ENCODE results near the gene EGLN3. TPM values are rescaled to one million over a fixed set of nuclear protein-coding genes. Genes with fewer than 3 reads are reported as not detected.

Gene EGLN3
- total and polyA plus RNA-seq, 7 experiments from 2014 or later = 0.71 to 96.5 (median 1.3) TPM

DNA sequence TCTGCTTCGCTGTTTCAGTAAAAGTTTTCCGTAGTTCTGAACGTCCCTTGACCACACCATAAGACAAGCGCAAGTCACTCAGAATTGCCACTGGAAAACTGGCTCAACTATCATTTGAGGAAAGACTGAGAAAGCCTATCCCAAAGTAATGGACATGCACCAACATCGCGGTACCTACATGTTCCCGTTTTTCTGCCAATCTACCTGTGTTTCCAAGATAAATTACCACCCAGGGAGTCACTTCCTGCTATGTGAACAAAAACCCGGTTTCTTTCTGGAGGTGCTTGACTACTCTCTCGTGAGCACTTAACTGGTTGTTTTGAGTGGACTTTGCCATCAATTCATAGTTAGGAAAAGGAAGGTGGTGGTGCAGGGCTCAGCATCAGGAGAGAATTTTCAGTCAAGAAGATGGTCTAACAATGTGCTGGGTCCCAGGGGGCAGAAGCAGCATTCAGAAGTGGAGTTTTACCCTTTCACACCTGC lies 1.4 kb downstream of the EGLN3 start:
- H3K4me1 Mint-ChIP-seq = peaks cover 13 to 55% (median 24%) of the 10 kb centered on the region in 7 donors
- Histone ChIP-seq H3K36me3 (ENCODE audit: control insufficient read depth in 2 of 3, insufficient read depth in 3 of 3, low read length in 3 of 3) (no peaks in the 10 kb centered on the region), H3K27ac (ENCODE audit: low read depth, low read length) (no peak overlapping the region), H3K4me1 (ENCODE audit: control insufficient read depth in 2 of 2, insufficient read depth in 2 of 2, low read length in 2 of 2) (peaks cover 4% of the 10 kb centered on the region in 2 donors), H3K9me3 (ENCODE audit: control insufficient read depth in 2 of 3, low read length in 3 of 3) (no peaks in the 10 kb centered on the region), H3K4me3 (ENCODE audit: low read length) (no peak overlapping the region), H3K27me3 (ENCODE audit: control insufficient read depth in 2 of 2, insufficient read depth in 2 of 2, low read length in 2 of 2) (peaks cover 0 to 4% of the 10 kb centered on the region in 2 donors)
- H3K4me3 Mint-ChIP-seq = peak overlapping the region; percentile 16 to 92 (median 73)
- peak overlapping the region in 1 of 9 donors; percentile 40 for H3K27ac Mint-ChIP-seq
- ATAC-seq (no peak), DNase-seq (no peak)
- intact Hi-C loops (cut with micrococcal nuclease) = loop anchor here in 1 of 2 donors (10.0 kb wide), 1 partner anchor 275 kb away; no protein-coding TSS in a partner anchor
- H3K36me3 Mint-ChIP-seq = peaks cover 0 to 47% (median 0%) of the 10 kb centered on the region in 5 donors
- H3K27me3 Mint-ChIP-seq = peaks cover 41 to 79% (median 56%) of the 10 kb centered on the region in 5 donors
- peaks cover 0 to 8% (median 0%) of the 10 kb centered on the region in 11 donors for H3K9me3 Mint-ChIP-seq
- ChIA-PET CTCF (no interaction called here), POLR2A (no interaction called here)

DNA sequence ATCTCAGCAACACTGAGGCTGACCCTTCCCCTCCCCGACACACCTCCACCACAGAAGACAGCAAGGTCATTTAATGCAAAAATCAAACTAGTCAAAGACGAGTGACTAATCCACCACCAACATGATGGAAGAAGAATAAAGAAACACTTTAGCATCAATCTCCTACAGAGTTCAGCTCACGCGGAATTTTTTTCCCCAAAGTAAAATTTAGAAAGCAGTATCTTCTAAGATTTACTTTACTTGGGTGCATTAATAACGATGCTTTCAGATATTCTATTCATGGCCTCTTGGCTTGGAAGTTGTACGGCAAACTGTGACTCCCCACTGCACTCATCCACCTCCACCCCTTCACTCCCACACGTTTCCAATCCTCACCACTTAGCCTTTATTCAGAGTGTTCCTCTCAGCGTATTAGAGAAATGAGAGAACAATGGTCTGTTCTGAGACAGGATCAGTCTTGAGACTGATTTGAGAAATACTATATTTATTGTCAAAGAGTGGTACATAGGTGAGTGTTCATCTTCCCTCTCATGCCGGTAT lies 1.9 kb downstream of the EGLN3 start:
- H3K9me3 Mint-ChIP-seq = peaks cover 0 to 6% (median 0%) of the 10 kb centered on the region in 11 donors
- peaks cover 41 to 79% (median 58%) of the 10 kb centered on the region in 5 donors for H3K27me3 Mint-ChIP-seq
- peak overlapping the region in 5 of 10 donors; percentile 4 to 92 (median 73) for H3K4me3 Mint-ChIP-seq
- Histone ChIP-seq H3K4me3 (ENCODE audit: low read length) (no peak overlapping the region), H3K27ac (ENCODE audit: low read depth, low read length) (no peak overlapping the region), H3K36me3 (ENCODE audit: control insufficient read depth in 2 of 3, insufficient read depth in 3 of 3, low read length in 3 of 3) (no peaks in the 10 kb centered on the region), H3K27me3 (ENCODE audit: control insufficient read depth in 2 of 2, insufficient read depth in 2 of 2, low read length in 2 of 2) (peaks cover 0 to 4% of the 10 kb centered on the region in 2 donors), H3K9me3 (ENCODE audit: control insufficient read depth in 2 of 3, low read length in 3 of 3) (no peaks in the 10 kb centered on the region), H3K4me1 (ENCODE audit: control insufficient read depth in 2 of 2, insufficient read depth in 2 of 2, low read length in 2 of 2) (peaks cover 4% of the 10 kb centered on the region in 2 donors)
- peaks cover 13 to 60% (median 24%) of the 10 kb centered on the region in 7 donors for H3K4me1 Mint-ChIP-seq
- ChIA-PET CTCF (no interaction called here), POLR2A (no interaction called here)
- H3K36me3 Mint-ChIP-seq = peaks cover 0 to 52% (median 0%) of the 10 kb centered on the region in 5 donors
- intact Hi-C loops (cut with micrococcal nuclease) = loop anchor here in 1 of 2 donors (10.0 kb wide), 1 partner anchor 276 kb away; no protein-coding TSS in a partner anchor
- ATAC-seq (no peak), DNase-seq (no peak)
- H3K27ac Mint-ChIP-seq = no peak overlapping the region

DNA sequence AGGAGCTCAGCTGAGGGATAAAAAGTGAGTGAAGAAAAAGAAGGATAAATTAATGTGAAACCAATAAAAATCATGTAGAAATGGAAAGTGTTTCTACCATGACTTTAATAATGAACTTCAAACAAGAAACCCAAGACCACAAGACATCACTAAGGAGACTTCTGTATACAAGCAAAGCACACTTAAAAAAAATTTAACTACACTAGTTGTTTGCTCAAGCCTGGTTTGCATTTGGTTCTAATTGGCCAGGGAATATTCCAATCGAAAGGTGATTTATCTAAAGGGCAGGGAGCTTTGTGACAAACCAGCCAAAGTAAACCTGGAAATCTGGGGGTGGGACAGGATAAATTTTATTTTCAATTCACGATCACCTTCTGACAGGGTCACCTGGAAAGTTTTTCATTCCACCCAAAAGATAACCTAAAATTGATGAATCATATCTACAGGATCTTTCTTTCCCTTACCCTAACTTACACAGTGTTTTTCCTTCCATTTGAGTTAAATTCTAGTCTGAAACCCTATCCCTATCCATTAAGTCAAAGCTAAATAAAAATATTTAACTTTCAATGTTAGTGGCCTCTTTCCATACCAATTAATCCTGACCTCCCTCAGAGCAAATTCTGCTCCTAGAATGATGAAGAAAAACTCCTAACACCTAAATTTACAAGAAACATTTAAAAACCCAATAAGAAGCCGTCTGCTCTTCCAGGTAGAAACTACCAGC lies 2.6 kb downstream of the EGLN3 start:
- DNase-seq = no peak
- Histone ChIP-seq H3K4me1 (ENCODE audit: control insufficient read depth in 2 of 2, insufficient read depth in 2 of 2, low read length in 2 of 2) (peaks cover 4% of the 10 kb centered on the region in 2 donors), H3K4me3 (ENCODE audit: low read length) (no peak overlapping the region), H3K36me3 (ENCODE audit: control insufficient read depth in 2 of 3, insufficient read depth in 3 of 3, low read length in 3 of 3) (no peaks in the 10 kb centered on the region), H3K27me3 (ENCODE audit: control insufficient read depth in 2 of 2, insufficient read depth in 2 of 2, low read length in 2 of 2) (peaks cover 0 to 4% of the 10 kb centered on the region in 2 donors), H3K9me3 (ENCODE audit: control insufficient read depth in 2 of 3, low read length in 3 of 3) (no peaks in the 10 kb centered on the region), H3K27ac (ENCODE audit: low read depth, low read length) (no peak overlapping the region)
- Mint-ChIP-seq H3K4me1 (peaks cover 13 to 64% (median 24%) of the 10 kb centered on the region in 7 donors), H3K4me3 (peak overlapping the region in 2 of 10 donors; percentile 4 to 92), H3K27ac (no peak overlapping the region), H3K9me3 (peaks cover 0 to 5% (median 0%) of the 10 kb centered on the region in 11 donors), H3K36me3 (peaks cover 0 to 53% (median 0%) of the 10 kb centered on the region in 5 donors), H3K27me3 (peaks cover 41 to 76% (median 58%) of the 10 kb centered on the region in 5 donors)
- POLR2A ChIA-PET = no interaction called here
- CTCF ChIA-PET = no interaction called here
- intact Hi-C loops (cut with micrococcal nuclease) = loop anchor here in 1 of 2 donors (10.0 kb wide), 1 partner anchor 276 kb away; no protein-coding TSS in a partner anchor
- ATAC-seq = no peak

DNA sequence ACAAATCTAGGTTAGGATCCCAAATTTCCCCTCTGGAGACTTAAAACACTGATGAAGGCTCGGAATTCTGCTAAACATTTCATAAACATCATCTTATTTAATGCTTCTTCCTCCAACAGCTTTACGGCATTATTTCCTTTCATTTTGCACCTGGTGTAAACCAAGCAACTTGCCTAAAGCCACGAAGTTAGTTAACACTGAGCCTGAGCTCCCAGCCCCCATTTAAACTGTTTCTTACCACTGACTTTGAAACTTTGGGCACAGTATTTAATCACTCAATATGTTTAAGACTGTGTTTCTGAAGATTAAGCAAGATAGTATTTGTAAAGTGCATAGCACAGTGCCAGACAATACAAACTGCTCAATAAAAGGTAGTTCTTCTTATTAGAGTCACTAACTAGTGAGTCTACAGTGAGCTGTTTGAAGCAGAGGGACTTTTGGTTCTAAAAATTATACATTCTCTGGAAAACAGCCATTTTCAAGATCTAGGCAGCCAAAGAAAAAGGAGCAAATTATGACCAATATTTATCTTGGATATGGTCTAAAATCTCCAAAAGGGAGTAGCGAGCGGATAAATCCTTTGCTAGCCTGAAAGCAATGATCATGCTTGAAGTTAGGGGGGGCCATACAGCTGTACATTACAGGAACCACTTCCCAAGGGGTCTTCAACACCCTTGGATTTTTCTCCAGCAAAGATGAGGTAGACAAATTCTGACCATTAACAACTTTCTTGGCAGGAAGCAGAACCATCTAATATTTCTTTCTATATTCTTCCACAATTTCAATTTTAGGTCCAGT lies 4.0 kb downstream of the EGLN3 start:
- Mint-ChIP-seq H3K27me3 (peaks cover 31 to 69% (median 49%) of the 10 kb centered on the region in 5 donors), H3K9me3 (peaks cover 0 to 5% (median 0%) of the 10 kb centered on the region in 11 donors), H3K27ac (no peak overlapping the region), H3K4me1 (peaks cover 13 to 72% (median 24%) of the 10 kb centered on the region in 7 donors), H3K4me3 (peak overlapping the region in 7 of 10 donors; percentile 1 to 78 (median 40)), H3K36me3 (peaks cover 0 to 61% (median 0%) of the 10 kb centered on the region in 5 donors)
- ATAC-seq = no peak
- Histone ChIP-seq H3K27ac (ENCODE audit: low read depth, low read length) (no peak overlapping the region), H3K27me3 (ENCODE audit: control insufficient read depth in 2 of 2, insufficient read depth in 2 of 2, low read length in 2 of 2) (peaks cover 0 to 4% of the 10 kb centered on the region in 2 donors), H3K4me1 (ENCODE audit: control insufficient read depth in 2 of 2, insufficient read depth in 2 of 2, low read length in 2 of 2) (peaks cover 4% of the 10 kb centered on the region in 2 donors), H3K9me3 (ENCODE audit: control insufficient read depth in 2 of 3, low read length in 3 of 3) (no peaks in the 10 kb centered on the region), H3K4me3 (ENCODE audit: low read length) (no peak overlapping the region), H3K36me3 (ENCODE audit: control insufficient read depth in 2 of 3, insufficient read depth in 3 of 3, low read length in 3 of 3) (no peaks in the 10 kb centered on the region)
- POLR2A ChIA-PET = no interaction called here
- CTCF ChIA-PET = no interaction called here
- intact Hi-C loops (cut with micrococcal nuclease) = loop anchor here in 1 of 2 donors (10.0 kb wide), 1 partner anchor 278 kb away; no protein-coding TSS in a partner anchor
- DNase-seq = no peak

DNA sequence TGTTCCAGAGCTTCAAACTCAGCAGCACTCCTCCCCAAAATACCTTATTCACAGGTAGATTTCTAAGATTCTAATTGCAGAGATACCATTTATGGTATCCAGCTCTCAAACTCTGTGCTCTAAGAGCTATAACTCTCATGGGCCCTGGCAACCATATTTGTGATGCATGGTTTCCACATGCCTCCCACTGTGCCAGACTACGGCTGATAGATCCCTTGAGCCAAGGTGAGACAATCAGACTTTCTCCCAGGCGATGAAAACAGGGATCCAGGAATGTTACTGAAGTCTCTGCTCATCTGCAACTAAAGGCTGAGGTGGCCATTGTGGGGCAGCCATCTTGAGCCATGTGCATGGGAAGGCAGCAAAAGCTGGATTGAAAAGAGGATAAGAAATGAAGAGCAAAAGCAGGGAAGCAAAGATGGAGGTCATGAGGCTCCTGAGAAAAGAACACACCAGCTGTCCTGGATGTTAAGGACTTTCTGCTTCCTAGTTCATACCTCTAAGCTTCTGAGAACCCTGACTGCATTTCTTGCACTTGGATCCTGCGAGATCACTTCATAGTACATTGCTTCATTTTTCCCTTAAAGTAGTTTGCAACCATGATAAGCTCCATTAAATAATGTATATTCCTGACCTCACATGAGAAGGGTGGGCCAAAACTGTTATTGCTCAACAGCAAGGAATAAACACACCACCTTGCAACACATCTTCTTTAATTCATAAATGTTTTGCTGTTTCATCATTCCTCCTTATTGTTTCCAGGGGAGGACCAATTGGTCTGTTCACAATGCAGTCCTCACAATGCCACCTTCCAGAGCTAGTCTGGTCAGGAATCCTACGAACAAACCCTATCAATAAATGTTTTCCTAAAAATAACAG lies 5.4 kb downstream of the EGLN3 start:
- H3K27ac Mint-ChIP-seq = no peak overlapping the region
- intact Hi-C loops (cut with micrococcal nuclease) = loop anchor here in 1 of 2 donors (10.0 kb wide), 1 partner anchor 279 kb away; no protein-coding TSS in a partner anchor

More for the DNA sequence above, 5.4 kb downstream of the EGLN3 start:
- no peak for ATAC-seq
- no peak for DNase-seq
- H3K36me3 ChIP-seq (ENCODE audit: control insufficient read depth in 2 of 3, insufficient read depth in 3 of 3, low read length in 3 of 3) = no peaks in the 10 kb centered on the region
- H3K4me1 ChIP-seq (ENCODE audit: control insufficient read depth in 2 of 2, insufficient read depth in 2 of 2, low read length in 2 of 2) = peaks cover 0 to 4% of the 10 kb centered on the region in 2 donors
- H3K27me3 ChIP-seq (ENCODE audit: control insufficient read depth in 2 of 2, insufficient read depth in 2 of 2, low read length in 2 of 2) = peaks cover 0 to 4% of the 10 kb centered on the region in 2 donors
- CTCF ChIA-PET = no interaction called here
- no peak overlapping the region for H3K27ac ChIP-seq (ENCODE audit: low read depth, low read length)
- POLR2A ChIA-PET = no interaction called here
- peaks cover 0 to 5% (median 0%) of the 10 kb centered on the region in 11 donors for H3K9me3 Mint-ChIP-seq
- H3K27me3 Mint-ChIP-seq = peaks cover 23 to 63% (median 40%) of the 10 kb centered on the region in 5 donors
- H3K4me1 Mint-ChIP-seq = peaks cover 7 to 72% (median 13%) of the 10 kb centered on the region in 7 donors
- H3K9me3 ChIP-seq (ENCODE audit: control insufficient read depth in 2 of 3, low read length in 3 of 3) = no peaks in the 10 kb centered on the region
- H3K36me3 Mint-ChIP-seq = peaks cover 0 to 74% (median 0%) of the 10 kb centered on the region in 5 donors
- no peak overlapping the region for H3K4me3 ChIP-seq (ENCODE audit: low read length)
- H3K4me3 Mint-ChIP-seq = peak overlapping the region in 1 of 10 donors; percentile 58
